Endothelial cell of umbilical vein (primary cell): ENCODE data around the gene RNF224. TPM values are rescaled to one million over a fixed set of nuclear protein-coding genes. Genes with fewer than 3 reads are reported as not detected.

Experiments
- BruUV-seq: library from RNA; stranded (reverse); fragments of 400-500 nt; replicated peaks from 2 replicates; lab custom pipeline; 2021; lab: Mats Ljungman, UMichigan
- CTCF ChIA-PET: fragments of 300-600, 350-600 bp; sonication (Branson Sonifier 250); formaldehyde crosslinking; loops from one replicate; lab custom pipeline; 2021; ENCODE audit warnings: antibody characterized with exemption, inconsistent platforms; lab: Charles Lee
- POLR2A ChIA-PET: fragments of 300-600, 350-600 bp; sonication (Branson Sonifier 250); formaldehyde crosslinking; loops from one replicate; lab custom pipeline; 2021; ENCODE audit warnings: antibody characterized with exemption, inconsistent platforms; lab: Charles Lee
- DNase-seq: peaks from one replicate; pipeline ENCODE4 v3.0.0-alpha.2; 2011; ENCODE audit warnings: low read depth, low spot score
- FAIRE-seq: peaks from 2 replicates; lab custom pipeline; 2011; peaks lifted over from hg19 to GRCh38; lab: Jason Lieb, UNC
- H2AFZ ChIP-seq: 2 replicates; pipeline ENCODE4 v1.6.0; 2012; ENCODE audit warnings: low read depth, low read length, control low read depth, inconsistent platforms
- H3K27ac ChIP-seq: 2 replicates; pipeline ENCODE4 v1.5.1; 2011; ENCODE audit warnings: low read depth, mild to moderate bottlenecking, control low read depth, low read length, moderate library complexity; ENCODE audit not compliant: insufficient read depth
- H3K27me3 ChIP-seq, 2 experiments: 2 replicates each; pipeline versions ENCODE4 v1.6.0 to v1.6.1; 2011; ENCODE audit warnings: low read length in 2 of 2, mixed read lengths in 1 of 2; ENCODE audit not compliant: control insufficient read depth in 2 of 2, insufficient read depth in 2 of 2
- H3K36me3 ChIP-seq, 2 experiments: 2 replicates in 1 of 2; 3 replicates in 1 of 2; pipeline ENCODE4 v1.5.1; 2011; ENCODE audit warnings: low read length in 2 of 2, mild to moderate bottlenecking in 1 of 2, moderate library complexity in 1 of 2; ENCODE audit not compliant: control insufficient read depth in 2 of 2, insufficient read depth in 2 of 2; ENCODE audit errors: extremely low read depth in 1 of 2
- H3K4me1 ChIP-seq: 3 replicates; pipeline ENCODE4 v1.5.1; 2011; ENCODE audit warnings: mild to moderate bottlenecking, low read length; ENCODE audit not compliant: control insufficient read depth, insufficient read depth; ENCODE audit errors: extremely low read depth
- H3K4me2 ChIP-seq: 2 replicates; pipeline ENCODE4 v1.6.1; 2011; ENCODE audit warnings: low read length, control low read depth, mixed read lengths; ENCODE audit not compliant: insufficient read depth
- H3K4me3 ChIP-seq, 3 experiments: fragments of 200-600 bp in 1 of 3; sonication (generic), shearing (Covaris generic) in 1 of 3; replicated peaks in 1 of 3; 2 replicates each; pipeline ENCODE4 v1.5.1; 2011 to 2016; ENCODE audit warnings: control low read depth in 3 of 3, low read length in 3 of 3, mild to moderate bottlenecking in 2 of 3, inconsistent platforms in 1 of 3, low read depth in 1 of 3, moderate library complexity in 1 of 3; ENCODE audit not compliant: insufficient read depth in 1 of 3
- H3K79me2 ChIP-seq: 2 replicates; pipeline ENCODE4 v1.6.0; 2012; ENCODE audit warnings: low read length, inconsistent platforms; ENCODE audit not compliant: control insufficient read depth, insufficient read depth
- H3K9ac ChIP-seq: replicated peaks from 2 replicates; pipeline ENCODE3; 2011; ENCODE audit warnings: low read length, control low read depth; ENCODE audit not compliant: insufficient read depth; ENCODE audit errors: extremely low read depth
- H3K9me1 ChIP-seq: replicated peaks from 3 replicates; pipeline ENCODE4 v1.6.0; 2011; ENCODE audit warnings: mild to moderate bottlenecking, low read length; ENCODE audit not compliant: control insufficient read depth, insufficient read depth; ENCODE audit errors: extremely low read depth
- H3K9me3 ChIP-seq: replicated peaks from 2 replicates; pipeline ENCODE4 v1.5.1; 2012; ENCODE audit warnings: low read length, inconsistent platforms; ENCODE audit not compliant: control insufficient read depth, insufficient read depth
- H4K20me1 ChIP-seq: replicated peaks from 2 replicates; pipeline ENCODE3; 2011; ENCODE audit warnings: mild to moderate bottlenecking, low read length; ENCODE audit not compliant: control insufficient read depth, insufficient read depth; ENCODE audit errors: extremely low read depth
- CTCF ChIP-seq, 2 donors: IDR thresholded peaks; 1 replicate in 1 of 2; 2 replicates in 1 of 2; pipeline ENCODE4 v1.5.1; 2011; ENCODE audit warnings: low read length in 2 of 2, mild to moderate bottlenecking in 2 of 2, moderate library complexity in 2 of 2, control low read depth in 1 of 2, inconsistent platforms in 1 of 2, low read depth in 1 of 2; ENCODE audit not compliant: insufficient read depth in 1 of 2; ENCODE audit errors: extremely low read depth in 1 of 2
- EZH2 ChIP-seq: IDR thresholded peaks from 2 replicates; pipeline ENCODE4 v1.6.1; 2012; ENCODE audit warnings: borderline replicate concordance, low read depth, mild to moderate bottlenecking, moderate library complexity, low read length, inconsistent platforms; ENCODE audit not compliant: severe bottlenecking
- FOS ChIP-seq: IDR thresholded peaks from 2 replicates; pipeline ENCODE4 v1.6.1; 2011; ENCODE audit warnings: mild to moderate bottlenecking, low read length, moderate library complexity, borderline replicate concordance; ENCODE audit not compliant: insufficient read depth
- GATA2 ChIP-seq: IDR thresholded peaks from 2 replicates; pipeline ENCODE4 v1.7.0; 2011; ENCODE audit warnings: low read depth, mild to moderate bottlenecking, moderate library complexity, mixed read lengths, low read length; ENCODE audit not compliant: insufficient read length, insufficient read depth
- JUN ChIP-seq: IDR thresholded peaks from 2 replicates; pipeline ENCODE4 v1.6.1; 2011; ENCODE audit warnings: borderline replicate concordance, low read depth; ENCODE audit not compliant: insufficient read length, insufficient read depth
- MAX ChIP-seq: IDR thresholded peaks from 2 replicates; pipeline ENCODE4 v1.6.1; 2011; ENCODE audit not compliant: insufficient read depth, insufficient read length
- MYC ChIP-seq: IDR thresholded peaks from one replicate; pipeline ENCODE4 v1.6.1; 2011; ENCODE audit warnings: mild to moderate bottlenecking, low read depth, low read length
- POLR2A ChIP-seq: IDR thresholded peaks from 2 replicates; pipeline ENCODE4 v1.6.1; 2012; ENCODE audit warnings: low read depth, mild to moderate bottlenecking, control low read depth, low read length
- POLR2AphosphoS5 ChIP-seq: IDR thresholded peaks from 2 replicates; pipeline ENCODE4 v1.6.1; 2012; ENCODE audit warnings: low read depth, mild to moderate bottlenecking, control low read depth, low read length, moderate library complexity; ENCODE audit not compliant: insufficient read depth
- dilution Hi-C: fragments of 300-500 bp; cut with MboI; formaldehyde crosslinking; loops from one replicate; pipeline ENCODE4 v1.15.0; 2019; ENCODE audit warnings: low sequenced_read_pairs; ENCODE audit not compliant: extremely low pct_ligation_motif_present
- intact Hi-C: fragments of 100-400 bp; cut with micrococcal nuclease; formaldehyde crosslinking; loops from one replicate; pipeline ENCODE4 v1.10.0; 2022
- polyA plus RNA-seq, 4 experiments: library from polyadenylated mRNA; depleted of rRNA in 3 of 4; stranded (reverse) in 3 of 4; unstranded in 1 of 4; fragments of >200 nt; gene quantifications; 2 replicates each; pipeline versions ENCODE4 v1.2.1 to v1.2.3, GENCODE V29; 2011 to 2012; ENCODE audit warnings: missing spikeins in 1 of 4
- total RNA-seq: library from RNA; stranded (reverse); gene quantifications from 2 replicates; pipeline ENCODE4 v1.2.3, GENCODE V29; 2021

Gene RNF224
- total and polyA plus RNA-seq, 2 donors (not counting 3 experiments of a cell fraction or from before 2014, with no cell fraction given): not detected

- TSS peak; percentile 70 for BruUV-seq
These were observed 37.7 kb upstream of the RNF224 start for GRCh38 chr9:137189297-137190295.

More at GRCh38 chr9:137189297-137190295, 37.7 kb upstream of the RNF224 start:
- H3K9me1 ChIP-seq: no peaks in the 10 kb centered on the region
- peak overlapping the region; percentile 31 for H3K9ac ChIP-seq
- dilution Hi-C loops (no loop called here), intact Hi-C loops (loop anchor here (1.0 to 2.0 kb wide), 3 partner anchors 11 to 34 kb away; partner anchors contain the start of genes NDOR1, TMEM203 and TPRN)
- TF ChIP-seq GATA2 (no peak), FOS (no peak), EZH2 (no peak), JUN (no peak), POLR2AphosphoS5 (no peak), MAX (no peak), MYC (no peak), POLR2A (no peak), CTCF (IDR thresholded peaks at IDR 0.05; ENCODE audit: extremely low read depth in 1 of 2, insufficient read depth in 1 of 2, low read depth in 1 of 2, low read length in 2 of 2) (no peak)
- CTCF ChIA-PET: interaction anchor here (0.9 to 3.1 kb wide), 21 partner anchors 9 to 160 kb away, joined by 3 to 30 read pairs (median 4); partner anchors contain the start of genes GRIN1, MAN1B1, NDOR1 and RNF208
- H2AFZ ChIP-seq: no peak overlapping the region
- H3K9me3 ChIP-seq: no peaks in the 10 kb centered on the region
- no peak for DNase-seq
- H4K20me1 ChIP-seq: no peaks in the 10 kb centered on the region
- H3K79me2 ChIP-seq: peaks cover 33% of the 10 kb centered on the region
- no peaks in the 10 kb centered on the region for H3K27me3 ChIP-seq
- POLR2A ChIA-PET: interaction anchor here (0.7 to 1.8 kb wide), 5 partner anchors 9 to 74 kb away, joined by 3 to 7 read pairs (median 4); partner anchors contain the start of genes NDOR1, TMEM203 and TPRN
- H3K36me3 ChIP-seq: peaks cover 0 to 25% of the 10 kb centered on the region in 2 experiments
- H3K27ac ChIP-seq: peak overlapping the region; percentile 3
- peak overlapping the region; percentile 35 for H3K4me2 ChIP-seq
- H3K4me1 ChIP-seq: peaks cover 17% of the 10 kb centered on the region
- no peak for FAIRE-seq
- peak overlapping the region; percentile 14 to 86 (median 39) for H3K4me3 ChIP-seq
